Measurements from ENCODE around the gene ADAMTSL1.

The ADAMTSL1 gene

DNA sequence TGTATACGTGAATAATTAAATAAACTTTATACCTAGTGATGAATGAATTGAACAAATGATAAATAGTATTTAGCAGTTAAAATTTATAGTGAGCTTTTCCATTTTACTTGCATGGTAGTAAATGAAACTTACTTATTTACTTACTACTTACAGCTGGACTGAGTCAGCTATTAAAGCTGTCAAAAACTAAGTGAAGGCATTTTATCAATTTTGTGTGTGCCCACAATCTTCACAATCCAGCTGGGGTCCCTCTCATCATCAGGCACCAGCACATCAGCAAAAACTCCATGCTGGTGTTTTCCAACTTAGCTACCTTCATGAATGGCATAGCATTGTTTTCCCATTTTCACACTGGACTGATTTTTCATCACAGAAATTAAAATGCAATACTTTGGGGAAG lies 478.0 kb downstream of the ADAMTSL1 start:
- DNase-seq = no peak

GRCh38 chr9:18955626-18956025 lies 481.7 kb downstream of the ADAMTSL1 start:
- no peak for DNase-seq
